PC-9 (cell line): ENCODE results near the gene FNDC3B.

Source experiments
- CTCF ChIP-seq: fragments of 200-600 bp; sonication (generic); conservative IDR thresholded peaks from 2 replicates; pipeline ENCODE4 v1.6.1; 2017; ENCODE audit warnings: mixed run types, antibody characterized with exemption, mild to moderate bottlenecking, moderate library complexity
- EZH2 ChIP-seq: fragments of 200-600 bp; sonication (generic); IDR thresholded peaks from 2 replicates; pipeline ENCODE4 v1.8.0; 2017; ENCODE audit warnings: antibody characterized with exemption, low read depth

DNA sequence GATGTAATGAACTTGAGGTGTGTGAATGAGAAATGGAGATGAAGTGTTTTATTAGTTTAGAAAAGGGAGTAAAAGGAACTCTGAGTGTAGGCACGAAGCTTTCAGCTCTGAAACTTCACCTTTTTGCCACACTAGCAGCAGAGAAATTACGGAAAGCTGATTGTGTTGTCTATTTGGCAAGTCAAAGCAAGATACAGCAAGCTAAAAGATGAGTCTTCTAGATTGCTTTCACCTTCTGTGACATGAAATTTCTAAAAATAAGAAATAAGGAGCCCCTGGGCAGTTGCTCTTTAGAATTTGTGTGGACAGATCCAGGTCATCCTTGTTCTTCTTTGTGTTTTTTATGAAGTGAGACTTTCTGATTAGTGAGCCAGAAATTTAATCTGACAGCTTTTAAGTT, 143.4 kb downstream of the FNDC3B start:
- TF ChIP-seq CTCF (no peak), EZH2 (no peak)
